H1 (cell line): Measurements from ENCODE around the gene CTPS2. TPM values are rescaled to one million over a fixed set of nuclear protein-coding genes. Genes with fewer than 3 reads are reported as not detected.
A peak's percentile ranks its signal among the peaks of the same experiment; 100 is the strongest.

Experiments
- CTCF ChIA-PET: fragments of 300-600 bp; sonication (Branson Sonifier 250); formaldehyde crosslinking; loops from one replicate; lab custom pipeline; 2021; ENCODE audit not compliant: partially characterized antibody; lab: Charles Lee
- POLR2A ChIA-PET: fragments of 300-600 bp; sonication (Branson Sonifier 250); formaldehyde crosslinking; loops from one replicate; lab custom pipeline; 2021; ENCODE audit warnings: inconsistent platforms; ENCODE audit not compliant: partially characterized antibody; lab: Charles Lee
- DNase-seq, 2 experiments: peaks; one replicate each; pipeline versions ENCODE4 v3.0.0 to v3.0.0-alpha.2; 2010 to 2022; ENCODE audit warnings: low spot score in 2 of 2, low read depth in 1 of 2, mixed read lengths in 1 of 2
- FAIRE-seq: peaks from 2 replicates; lab custom pipeline; 2011; peaks lifted over from hg19 to GRCh38; lab: Jason Lieb, UNC
- H2AFZ ChIP-seq: 2 replicates; pipeline ENCODE4 v1.8.1; 2012; ENCODE audit warnings: low read length, inconsistent platforms
- H2AK5ac ChIP-seq: 2 replicates; pipeline ENCODE4 v1.6.1; 2013; ENCODE audit warnings: low read depth, low read length
- H2BK120ac ChIP-seq: replicated peaks from 2 replicates; pipeline ENCODE3; 2013; ENCODE audit warnings: low read depth, low read length, inconsistent platforms
- H2BK12ac ChIP-seq: 2 replicates; pipeline ENCODE4 v1.6.1; 2013; ENCODE audit warnings: low read depth, low read length
- H2BK15ac ChIP-seq: 2 replicates; pipeline ENCODE4 v1.6.1; 2013; ENCODE audit warnings: low read length
- H2BK20ac ChIP-seq: 2 replicates; pipeline ENCODE4 v1.6.1; 2013; ENCODE audit warnings: low read length
- H2BK5ac ChIP-seq: 2 replicates; pipeline ENCODE4 v1.6.1; 2013; ENCODE audit warnings: low read depth, low read length
- H3K14ac ChIP-seq: 2 replicates; pipeline ENCODE4 v1.6.1; 2013; ENCODE audit warnings: inconsistent platforms; ENCODE audit not compliant: insufficient read length
- H3K18ac ChIP-seq: 2 replicates; pipeline ENCODE4 v1.6.1; 2013; ENCODE audit warnings: low read length; ENCODE audit errors: extremely low read depth
- H3K23ac ChIP-seq: 2 replicates; pipeline ENCODE4 v1.6.1; 2013; ENCODE audit warnings: inconsistent platforms; ENCODE audit not compliant: insufficient read length
- H3K23me2 ChIP-seq: 2 replicates; pipeline ENCODE4 v1.6.1; 2013; ENCODE audit warnings: low read depth, low read length
- H3K27ac ChIP-seq: 2 replicates; pipeline ENCODE4 v1.6.1; 2011; ENCODE audit warnings: low read depth, low read length, inconsistent platforms
- H3K27me3 ChIP-seq, 4 experiments: replicated peaks in 1 of 4; 1 replicate in 1 of 4; 2 replicates in 3 of 4; pipeline versions ENCODE4 v1.6.1 to v1.8.1; 2011 to 2013; ENCODE audit warnings: low read length in 3 of 4, mild to moderate bottlenecking in 3 of 4, inconsistent platforms in 2 of 4, mixed read lengths in 2 of 4, moderate library complexity in 1 of 4; ENCODE audit not compliant: control insufficient read depth in 3 of 4, insufficient read depth in 3 of 4; ENCODE audit errors: extremely low read depth in 1 of 4
- H3K36me3 ChIP-seq, 4 experiments: 2 replicates each; pipeline versions ENCODE4 v1.6.1 to v1.8.1; 2011 to 2013; ENCODE audit warnings: mild to moderate bottlenecking in 4 of 4, low read length in 3 of 4, moderate library complexity in 2 of 4, control low read depth in 1 of 4, inconsistent platforms in 1 of 4; ENCODE audit not compliant: insufficient read depth in 4 of 4, control insufficient read depth in 2 of 4
- H3K4ac ChIP-seq: replicated peaks from 2 replicates; pipeline ENCODE3; 2013; ENCODE audit warnings: low read length, low read depth, mixed read lengths, inconsistent platforms; ENCODE audit not compliant: insufficient read length
- H3K4me1 ChIP-seq, 4 experiments: replicated peaks in 1 of 4; 1 replicate in 1 of 4; 2 replicates in 3 of 4; pipeline versions ENCODE4 v1.6.1 to v1.8.1; 2011 to 2013; ENCODE audit warnings: low read length in 3 of 4, inconsistent platforms in 2 of 4, mixed read lengths in 1 of 4; ENCODE audit not compliant: insufficient read depth in 4 of 4, control insufficient read depth in 3 of 4
- H3K4me2 ChIP-seq, 2 experiments: 2 replicates each; pipeline versions ENCODE4 v1.6.1 to v1.8.1; 2011 to 2013; ENCODE audit warnings: low read depth in 2 of 2, low read length in 2 of 2, control low read depth in 1 of 2, inconsistent platforms in 1 of 2, mild to moderate bottlenecking in 1 of 2; ENCODE audit not compliant: insufficient read depth in 1 of 2
- H3K4me3 ChIP-seq, 4 experiments: fragments of 200-600, 300-600 bp in 1 of 4; sonication (generic), shearing (Covaris generic), sonication (Bioruptor Twin) in 1 of 4; 2 replicates each; pipeline versions ENCODE4 v1.5.1 to v1.8.1; 2011 to 2016; ENCODE audit warnings: low read length in 4 of 4, low read depth in 3 of 4, control low read depth in 2 of 4, inconsistent platforms in 2 of 4, mild to moderate bottlenecking in 2 of 4, mixed read lengths in 1 of 4, moderate library complexity in 1 of 4; ENCODE audit not compliant: insufficient read depth in 2 of 4; ENCODE audit errors: extremely low read depth in 1 of 4
- H3K56ac ChIP-seq: replicated peaks from 2 replicates; pipeline ENCODE3; 2013; ENCODE audit warnings: low read depth, mild to moderate bottlenecking, mixed read lengths, low read length, inconsistent platforms; ENCODE audit not compliant: insufficient read length
- H3K79me1 ChIP-seq: 2 replicates; pipeline ENCODE4 v1.6.1; 2013; ENCODE audit warnings: low read depth, low read length, control low read depth
- H3K79me2 ChIP-seq, 2 experiments: 2 replicates each; pipeline versions ENCODE4 v1.6.1 to v1.8.1; 2012 to 2013; ENCODE audit warnings: low read length in 2 of 2, mild to moderate bottlenecking in 2 of 2, inconsistent platforms in 1 of 2; ENCODE audit not compliant: insufficient read depth in 2 of 2, control insufficient read depth in 1 of 2
- H3K9ac ChIP-seq, 4 experiments: replicated peaks in 1 of 4; 1 replicate in 1 of 4; 2 replicates in 3 of 4; pipeline versions ENCODE4 v1.6.1 to v1.8.1; 2011 to 2013; ENCODE audit warnings: low read depth in 3 of 4, low read length in 3 of 4, control low read depth in 2 of 4, mild to moderate bottlenecking in 2 of 4, moderate library complexity in 2 of 4, inconsistent platforms in 1 of 4; ENCODE audit errors: extremely low read depth in 1 of 4
- H3K9me3 ChIP-seq, 2 experiments: 2 replicates each; pipeline versions ENCODE4 v1.6.1 to v1.8.1; 2012 to 2013; ENCODE audit warnings: mild to moderate bottlenecking in 2 of 2, moderate library complexity in 2 of 2, control low read depth in 1 of 2, inconsistent platforms in 1 of 2, low read depth in 1 of 2, low read length in 1 of 2, mixed read lengths in 1 of 2; ENCODE audit not compliant: insufficient read depth in 2 of 2
- H4K20me1 ChIP-seq, 2 experiments: replicated peaks in 1 of 2; 2 replicates each; pipeline versions ENCODE3 to v1.8.1; 2011 to 2013; ENCODE audit warnings: inconsistent platforms in 2 of 2, low read length in 2 of 2, mild to moderate bottlenecking in 1 of 2; ENCODE audit not compliant: insufficient read depth in 2 of 2, control insufficient read depth in 1 of 2
- H4K5ac ChIP-seq: 2 replicates; pipeline ENCODE4 v1.6.1; 2013; ENCODE audit warnings: low read length, low read depth, mixed read lengths, inconsistent platforms; ENCODE audit not compliant: insufficient read length
- H4K8ac ChIP-seq: 2 replicates; pipeline ENCODE4 v1.8.0; 2013; ENCODE audit warnings: mild to moderate bottlenecking, moderate library complexity, low read length, inconsistent platforms; ENCODE audit not compliant: insufficient read depth; ENCODE audit errors: extremely low read depth
- H4K91ac ChIP-seq: replicated peaks from 2 replicates; pipeline ENCODE3; 2013; ENCODE audit warnings: low read length, mixed read lengths, inconsistent platforms; ENCODE audit not compliant: insufficient read length
- CREB1 ChIP-seq: IDR thresholded peaks from 2 replicates; pipeline ENCODE4 v1.6.1; 2012; ENCODE audit warnings: inconsistent platforms
- EP300 ChIP-seq, 2 experiments: IDR thresholded peaks; 1 replicate in 1 of 2; 2 replicates in 1 of 2; pipeline ENCODE4 v1.6.1; 2011 to 2012; ENCODE audit warnings: low read depth in 2 of 2, low read length in 2 of 2, mild to moderate bottlenecking in 2 of 2, borderline replicate concordance in 1 of 2, inconsistent platforms in 1 of 2, moderate library complexity in 1 of 2
- EZH2 ChIP-seq: fragments of 200-600 bp; sonication (generic); IDR thresholded peaks from 2 replicates; pipeline ENCODE4 v1.7.1; 2012; ENCODE audit warnings: low read depth, mild to moderate bottlenecking, moderate library complexity, low read length, inconsistent platforms; ENCODE audit not compliant: severe bottlenecking
- HDAC6 ChIP-seq: IDR thresholded peaks from one replicate; pipeline ENCODE4 v1.7.1; 2012; ENCODE audit warnings: low read depth, mild to moderate bottlenecking, inconsistent platforms, low read length, moderate library complexity
- MAX ChIP-seq: IDR thresholded peaks from 2 replicates; pipeline ENCODE4 v1.6.1; 2012; ENCODE audit warnings: inconsistent platforms
- TBP ChIP-seq: IDR thresholded peaks from 2 replicates; pipeline ENCODE4 v1.6.1; 2011; ENCODE audit warnings: low read depth, low read length, improper control_type of control experiment
- TCF12 ChIP-seq: IDR thresholded peaks from 2 replicates; pipeline ENCODE4 v1.6.1; 2011; ENCODE audit warnings: low read depth, mild to moderate bottlenecking, low read length
- USF2 ChIP-seq: IDR thresholded peaks from 2 replicates; pipeline ENCODE4 v1.6.1; 2011; ENCODE audit warnings: low read length, improper control_type of control experiment
- WGBS, 2 experiments: shearing (Covaris generic) in 1 of 2; methylation state at CpG; one replicate each; pipeline versions ENCODE4 v1.1.6 to v1.1.7; 2013 to 2015; ENCODE audit warnings: low lambda C conversion rate in 2 of 2, mixed read lengths in 2 of 2, inconsistent platforms in 1 of 2, low coverage in 1 of 2, missing lambda C conversion rate in 1 of 2; ENCODE audit not compliant: insufficient replicate concordance in 2 of 2, insufficient coverage in 1 of 2, insufficient read length in 1 of 2; ENCODE audit errors: extremely low coverage in 1 of 2, missing lambda C conversion rate in 1 of 2; 5-methylcytosine and 5-hydroxymethylcytosine counted together
- polyA plus RNA-seq, 7 experiments: library from polyadenylated mRNA; depleted of rRNA in 3 of 7; stranded (reverse) in 5 of 7; unstranded in 2 of 7; fragments of >200 nt in 5 of 7; fragments of 200-250 nt in 2 of 7; gene quantifications; 1 replicate in 5 of 7; 2 replicates in 1 of 7; 4 replicates in 1 of 7; pipeline versions ENCODE4 v1.2.1 to v1.2.3, GENCODE V29; 2011 to 2013; ENCODE audit warnings: missing spikeins in 2 of 7, mixed read lengths in 2 of 7
- total RNA-seq: library from RNA; stranded (reverse); fragmentation: NEBNext Ultra II Directional; extraction: Animal tissue kit (Norgen Biotek cat#: 25700); gene quantifications from 2 replicates; pipeline ENCODE4 v1.2.1, GENCODE V29; 2021
- TF ChIP-seq, protein P1 (sequence below), 3 experiments: IDR thresholded peaks; 1 replicate in 2 of 3; 2 replicates in 1 of 3; pipeline versions ENCODE4 v1.5.1 to v1.6.1; 2011; ENCODE audit warnings: low read length in 3 of 3, mild to moderate bottlenecking in 3 of 3, inconsistent platforms in 2 of 3, low read depth in 1 of 3, moderate library complexity in 1 of 3; ENCODE audit not compliant: insufficient read depth in 1 of 3; ENCODE audit errors: control extremely low read depth in 1 of 3

Gene CTPS2
- total and polyA plus RNA-seq, 2 of the 8 experiments (the other 6 are each of a cell fraction or from before 2014, with no cell fraction given): 17.1 to 34.0 TPM

DNA sequence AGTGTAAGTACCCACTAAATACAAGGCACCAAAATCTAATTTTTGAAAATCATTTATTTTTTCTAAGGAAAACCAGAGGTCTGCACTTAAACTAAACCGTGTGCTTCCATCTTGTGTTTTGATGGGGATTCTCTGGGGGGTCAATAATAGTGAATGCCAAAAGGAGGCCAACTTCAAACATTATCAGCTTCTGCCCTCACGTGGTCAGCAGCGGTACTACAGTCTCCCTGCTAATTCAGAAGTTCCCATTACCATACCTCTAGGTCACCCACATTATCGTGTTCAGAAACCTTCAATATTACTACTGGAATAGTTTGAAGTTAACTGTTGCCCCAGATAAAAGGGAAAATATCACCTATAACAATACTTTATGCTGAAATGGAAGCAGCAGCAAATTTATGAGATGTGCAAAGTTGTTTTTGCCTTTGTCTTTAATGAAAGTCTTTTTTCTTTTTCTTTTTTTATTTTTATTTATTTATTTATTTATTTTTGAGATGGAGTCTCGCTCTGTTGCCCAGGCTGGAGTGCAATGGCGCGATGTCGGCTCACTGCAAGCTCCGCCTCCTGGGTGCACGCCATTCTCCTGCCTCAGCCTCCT, 17.3 kb downstream of the CTPS2 start:
- Histone ChIP-seq H4K91ac (no peak overlapping the region), H3K14ac (no peak overlapping the region), H3K79me1 (no peaks in the 10 kb centered on the region), H2BK12ac (no peak overlapping the region), H3K23me2 (no peaks in the 10 kb centered on the region), H3K27ac (no peak overlapping the region), H4K8ac (no peak overlapping the region), H2AFZ (no peak overlapping the region), H2BK120ac (no peak overlapping the region), H3K4me2 (no peak overlapping the region), H3K4me1 (no peaks in the 10 kb centered on the region), H3K9me3 (no peaks in the 10 kb centered on the region), H2BK5ac (no peak overlapping the region), H3K23ac (no peak overlapping the region), H2BK20ac (no peak overlapping the region), H3K4ac (no peak overlapping the region), H3K27me3 (no peaks in the 10 kb centered on the region), H4K20me1 (no peaks in the 10 kb centered on the region), H3K79me2 (no peaks in the 10 kb centered on the region; a peak in 1 of 4 replicates), H3K9ac (no peak overlapping the region), H4K5ac (no peak overlapping the region), H3K4me3 (no peak overlapping the region), H3K18ac (no peak overlapping the region), H2AK5ac (no peak overlapping the region), H2BK15ac (no peak overlapping the region), H3K56ac (no peak overlapping the region), H3K36me3 (peaks cover 8 to 50% (median 29%) of the 10 kb centered on the region in 4 experiments; a peak in 7 of 8 replicates)
- ChIA-PET POLR2A (interaction anchor here (1.0 to 1.8 kb wide), 3 partner anchors 13 to 17 kb away, joined by 3 to 5 read pairs (median 4); partner anchors contain the start of gene CTPS2), CTCF (interaction anchor here (0.7 to 2.1 kb wide), 4 partner anchors 12 to 1113 kb away, joined by 3 to 6 read pairs (median 4); no protein-coding TSS in a partner anchor)
- WGBS, 2 experiments: 64% methylated on average over 10 of the region's 10 CpGs; no CpG with 5 or more reads in 1 of the 2 experiments
- no peak for FAIRE-seq
- peak in 1 of 2 experiments; percentile 74 for DNase-seq
- no peak for TF ChIP-seq TBP
- no peak for TF ChIP-seq CREB1
- no peak for TF ChIP-seq USF2
- no peak for TF ChIP-seq EZH2
- no peak for TF ChIP-seq TCF12
- TF ChIP-seq, protein P1, sequence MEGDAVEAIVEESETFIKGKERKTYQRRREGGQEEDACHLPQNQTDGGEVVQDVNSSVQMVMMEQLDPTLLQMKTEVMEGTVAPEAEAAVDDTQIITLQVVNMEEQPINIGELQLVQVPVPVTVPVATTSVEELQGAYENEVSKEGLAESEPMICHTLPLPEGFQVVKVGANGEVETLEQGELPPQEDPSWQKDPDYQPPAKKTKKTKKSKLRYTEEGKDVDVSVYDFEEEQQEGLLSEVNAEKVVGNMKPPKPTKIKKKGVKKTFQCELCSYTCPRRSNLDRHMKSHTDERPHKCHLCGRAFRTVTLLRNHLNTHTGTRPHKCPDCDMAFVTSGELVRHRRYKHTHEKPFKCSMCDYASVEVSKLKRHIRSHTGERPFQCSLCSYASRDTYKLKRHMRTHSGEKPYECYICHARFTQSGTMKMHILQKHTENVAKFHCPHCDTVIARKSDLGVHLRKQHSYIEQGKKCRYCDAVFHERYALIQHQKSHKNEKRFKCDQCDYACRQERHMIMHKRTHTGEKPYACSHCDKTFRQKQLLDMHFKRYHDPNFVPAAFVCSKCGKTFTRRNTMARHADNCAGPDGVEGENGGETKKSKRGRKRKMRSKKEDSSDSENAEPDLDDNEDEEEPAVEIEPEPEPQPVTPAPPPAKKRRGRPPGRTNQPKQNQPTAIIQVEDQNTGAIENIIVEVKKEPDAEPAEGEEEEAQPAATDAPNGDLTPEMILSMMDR (IDR thresholded peaks at IDR 0.05; ENCODE audit: control extremely low read depth in 1 of 3, insufficient read depth in 1 of 3, low read depth in 1 of 3, low read length in 3 of 3): peak; percentile 14 to 66 (median 55)
- TF ChIP-seq MAX: no peak
- TF ChIP-seq EP300 (IDR thresholded peaks at IDR 0.05; ENCODE audit: borderline replicate concordance in 1 of 2, low read depth in 2 of 2, low read length in 2 of 2): no peak
- TF ChIP-seq HDAC6: no peak
